HuH-7.5 (cell line): Measurements from ENCODE around the gene SPRED2.
A peak's percentile ranks its signal among the peaks of the same experiment; 100 is the strongest.

ENCODE experiments used
- DNase-seq: peaks from one replicate; pipeline ENCODE4 v3.0.0; 2011; ENCODE audit warnings: low spot score

Gene SPRED2

GRCh38 chr2:65438137-65438899 lies 5.9 kb upstream of the SPRED2 start:
- no peak for DNase-seq

DNA sequence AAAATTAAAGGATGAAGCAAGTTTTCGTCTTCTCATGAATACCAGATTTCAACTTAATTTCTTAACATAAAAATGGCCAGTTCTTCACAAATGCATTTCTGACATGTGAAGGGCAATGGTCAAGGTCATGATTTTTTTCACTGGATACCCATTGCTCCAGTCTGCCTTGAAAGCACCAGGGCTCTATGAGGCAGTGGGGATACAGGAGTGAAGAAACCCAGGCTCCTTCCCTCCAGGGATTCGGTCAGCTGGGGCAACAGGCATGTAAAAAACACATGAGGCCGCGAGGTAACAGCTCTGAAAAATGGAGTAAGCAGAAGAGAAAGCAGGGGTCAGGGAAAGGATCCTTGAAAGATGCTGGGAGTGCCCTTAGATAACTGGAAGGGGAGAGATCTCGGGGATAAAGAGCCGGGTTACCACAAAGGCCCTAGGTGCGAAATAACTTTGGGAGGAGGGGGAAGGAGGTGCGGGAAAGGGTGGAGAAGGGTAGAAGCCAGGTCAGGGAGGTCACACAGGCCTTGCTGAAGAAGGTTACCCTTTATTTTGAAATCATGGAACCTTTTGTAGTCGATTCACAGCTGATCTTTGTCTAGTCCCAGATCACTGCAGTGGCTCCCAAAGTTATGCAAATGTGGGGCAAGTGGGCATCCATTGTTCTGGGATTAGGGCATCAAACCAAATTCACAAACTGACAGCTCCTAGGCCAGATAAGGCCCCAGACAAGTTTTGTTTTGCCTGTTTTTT lies 5.2 kb upstream of the SPRED2 start:
- DNase-seq = no peak

- peak; percentile 47 for DNase-seq
Measured at GRCh38 chr2:65436824-65437221, 4.4 kb upstream of the SPRED2 start.

GRCh38 chr2:65436169-65436823 lies 3.9 kb upstream of the SPRED2 start:
- peak; percentile 83 for DNase-seq

- peak; percentile 93 for DNase-seq
Measured at GRCh38 chr2:65435625-65436168, 3.3 kb upstream of the SPRED2 start.

GRCh38 chr2:65434592-65435241 lies 2.3 kb upstream of the SPRED2 start:
- DNase-seq = no peak

- no peak for DNase-seq
Measured at GRCh38 chr2:65431421-65432226, 775 bp downstream of the SPRED2 start.

GRCh38 chr2:65430603-65431420 lies 1.6 kb downstream of the SPRED2 start:
- DNase-seq = no peak

GRCh38 chr2:65429786-65430602 lies 2.4 kb downstream of the SPRED2 start:
- DNase-seq = no peak

- no peak for DNase-seq
Measured at GRCh38 chr2:65427532-65427931, 4.9 kb downstream of the SPRED2 start.

DNA sequence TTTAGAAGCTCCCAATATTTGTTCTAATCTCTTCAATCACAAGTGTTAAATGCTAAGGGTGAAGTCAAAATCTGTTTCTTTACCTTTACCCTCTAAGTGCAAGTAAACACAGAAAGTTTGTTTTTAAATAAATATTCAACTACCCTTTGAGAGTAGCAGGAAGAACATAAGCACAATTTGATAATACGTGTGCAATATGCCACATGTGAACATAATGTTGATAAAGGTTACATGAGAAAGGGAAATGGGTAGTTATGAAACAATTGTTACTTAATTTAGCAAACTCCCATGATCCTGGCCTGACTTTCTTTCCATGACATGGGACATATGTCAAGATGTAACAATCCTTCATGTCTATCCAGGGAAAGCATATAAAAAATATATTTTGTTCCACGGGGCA lies 7.1 kb downstream of the SPRED2 start:
- DNase-seq = no peak

- DNase-seq = no peak
Measured at GRCh38 chr2:65424391-65424790, 8.0 kb downstream of the SPRED2 start.

GRCh38 chr2:65421432-65421748 lies 11.0 kb downstream of the SPRED2 start:
- no peak for DNase-seq

GRCh38 chr2:65420712-65421431 lies 11.5 kb downstream of the SPRED2 start:
- DNase-seq = no peak

- DNase-seq = no peak
Measured at GRCh38 chr2:65417509-65418085, 14.8 kb downstream of the SPRED2 start.

- no peak for DNase-seq
Measured at GRCh38 chr2:65416945-65417344, 15.5 kb downstream of the SPRED2 start.

GRCh38 chr2:65416321-65416720 lies 16.1 kb downstream of the SPRED2 start:
- no peak for DNase-seq

GRCh38 chr2:65415091-65415490 lies 17.3 kb downstream of the SPRED2 start:
- no peak for DNase-seq

DNA sequence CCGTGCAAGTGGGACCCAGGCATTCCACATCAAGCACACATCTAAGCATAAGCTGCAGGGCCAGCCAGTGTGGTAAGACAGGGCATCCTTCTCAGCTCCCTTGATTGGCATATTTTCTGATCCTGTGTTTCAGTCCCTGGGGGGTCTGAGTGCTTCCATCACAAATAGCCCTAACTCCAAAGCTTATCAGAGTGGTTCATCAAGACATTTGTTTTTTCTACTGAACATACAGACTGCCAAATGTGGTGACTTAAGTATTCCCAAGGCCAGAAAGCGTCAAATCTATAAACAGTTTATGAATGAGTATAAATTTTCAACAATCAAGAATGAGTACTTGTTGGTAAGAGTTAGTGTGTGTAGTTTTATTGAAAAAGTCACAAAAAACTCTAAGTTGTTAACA lies 18.8 kb downstream of the SPRED2 start:
- no peak for DNase-seq
